Left renal cortex interstitium (tissue), 4 donors: ENCODE results near the gene ANGPT4. TPM values are rescaled to one million over a fixed set of nuclear protein-coding genes. Genes with fewer than 3 reads are reported as not detected.
A peak's percentile ranks its signal among the peaks of the same experiment; 100 is the strongest.

Source experiments
- DNase-seq, 4 donors: peaks; one replicate each; pipeline ENCODE4 v3.0.0-alpha.2; 2013; ENCODE audit warnings: low read depth in 4 of 4, low spot score in 2 of 4, missing footprints in 1 of 4
- polyA plus RNA-seq, 4 donors: library from polyadenylated mRNA; unstranded; fragments of 120-200 nt; gene quantifications; one replicate each; pipeline ENCODE4 v1.2.1, GENCODE V29; 2013; ENCODE audit not compliant: insufficient read length in 4 of 4

The ANGPT4 gene
- polyA plus RNA-seq, 4 donors: 0.17 to 0.40 (median 0.25) TPM

DNA sequence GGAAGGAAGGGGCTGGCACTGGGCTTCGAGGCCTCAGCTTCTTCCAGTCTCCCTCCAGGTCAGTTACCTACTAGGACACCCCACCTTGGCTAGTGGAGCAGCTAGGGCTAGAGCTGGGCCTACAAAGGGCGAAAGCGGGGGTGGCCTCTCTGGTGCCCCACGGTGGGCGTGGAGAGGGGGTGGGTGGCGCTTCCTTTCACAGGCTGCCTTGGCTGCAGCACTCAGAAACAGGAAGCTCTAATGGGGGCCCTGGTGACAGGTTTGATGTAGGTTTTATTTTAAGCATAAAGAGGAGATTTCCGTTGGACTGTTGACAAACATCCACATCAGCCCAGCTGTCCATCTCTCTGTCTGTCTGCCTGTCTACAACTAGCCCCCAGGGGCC lies 69.2 kb downstream of the ANGPT4 start:
- DNase-seq: no peak

DNA sequence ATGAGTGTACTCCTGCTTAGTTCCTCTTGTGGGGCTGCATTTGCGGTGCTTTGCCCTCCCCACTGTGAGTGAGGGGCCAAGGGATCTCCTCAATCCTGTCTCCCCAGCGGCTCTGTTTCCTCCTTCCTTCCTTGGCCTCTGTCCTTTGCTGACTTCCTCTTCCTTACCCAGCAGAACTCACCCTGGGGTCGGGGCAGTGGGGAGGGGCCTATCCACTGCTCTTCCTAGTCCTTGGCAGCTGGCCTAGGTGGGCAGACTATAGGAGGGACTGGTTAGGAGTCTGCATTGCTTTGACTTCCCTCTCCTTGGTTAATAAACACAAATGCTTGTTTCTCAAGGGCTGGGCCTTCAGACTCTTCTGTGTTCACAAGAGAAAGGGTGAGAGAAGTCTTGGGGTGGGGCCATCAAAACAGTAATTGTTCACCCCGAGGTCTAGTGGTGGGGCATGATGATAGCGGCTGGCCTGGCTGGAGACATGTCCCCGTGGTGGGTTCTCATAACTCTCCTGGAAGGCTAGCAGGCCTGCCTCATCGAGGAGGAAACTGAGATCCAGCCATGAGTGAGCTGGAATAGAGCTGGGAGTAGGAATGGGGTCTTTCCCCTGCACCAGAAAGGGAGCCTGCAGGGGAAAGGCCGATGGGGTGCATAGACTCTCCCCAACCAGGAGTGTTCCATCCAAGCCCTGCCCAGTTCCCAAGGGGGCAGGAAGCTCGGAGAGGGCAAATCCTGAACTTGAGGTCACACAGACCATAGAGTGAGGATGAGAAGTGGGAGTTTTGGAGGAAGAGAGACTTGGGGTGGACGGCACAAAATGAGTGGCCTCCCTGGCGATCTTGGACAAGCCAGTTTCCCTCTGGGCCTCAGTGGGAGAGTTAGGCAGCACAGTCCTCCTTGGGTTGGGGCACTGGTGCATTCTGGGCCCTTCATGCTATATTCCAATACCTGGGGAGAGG lies 69.9 kb downstream of the ANGPT4 start:
- no peak for DNase-seq

DNA sequence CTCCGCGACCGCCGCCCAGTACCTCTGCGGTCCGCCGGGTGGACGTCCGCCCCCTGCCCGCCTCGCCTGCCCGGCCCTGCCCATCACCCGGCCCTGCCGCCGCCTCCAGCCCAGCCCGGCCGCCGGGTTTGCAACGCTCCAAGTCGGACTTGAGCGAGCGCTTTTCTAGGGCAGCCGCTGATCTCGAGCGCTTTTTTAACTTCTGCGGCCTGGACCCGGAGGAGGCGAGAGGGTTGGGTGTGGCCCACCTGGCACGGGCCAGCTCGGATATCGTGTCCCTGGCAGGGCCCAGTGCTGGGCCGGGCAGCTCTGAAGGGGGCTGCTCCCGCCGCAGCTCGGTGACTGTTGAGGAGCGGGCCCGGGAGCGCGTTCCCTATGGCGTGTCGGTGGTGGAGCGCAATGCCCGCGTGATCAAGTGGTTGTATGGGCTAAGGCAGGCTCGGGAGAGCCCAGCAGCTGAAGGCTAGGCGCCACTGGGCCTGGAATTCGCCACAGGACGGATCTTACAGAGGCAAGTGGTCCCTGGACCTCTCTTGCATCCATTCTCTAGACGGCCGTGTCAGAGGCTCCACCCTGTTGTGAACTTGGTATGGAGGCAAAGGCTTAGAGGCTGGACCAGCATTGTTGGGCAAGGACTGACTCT lies 70.8 kb downstream of the ANGPT4 start:
- no peak for DNase-seq

DNA sequence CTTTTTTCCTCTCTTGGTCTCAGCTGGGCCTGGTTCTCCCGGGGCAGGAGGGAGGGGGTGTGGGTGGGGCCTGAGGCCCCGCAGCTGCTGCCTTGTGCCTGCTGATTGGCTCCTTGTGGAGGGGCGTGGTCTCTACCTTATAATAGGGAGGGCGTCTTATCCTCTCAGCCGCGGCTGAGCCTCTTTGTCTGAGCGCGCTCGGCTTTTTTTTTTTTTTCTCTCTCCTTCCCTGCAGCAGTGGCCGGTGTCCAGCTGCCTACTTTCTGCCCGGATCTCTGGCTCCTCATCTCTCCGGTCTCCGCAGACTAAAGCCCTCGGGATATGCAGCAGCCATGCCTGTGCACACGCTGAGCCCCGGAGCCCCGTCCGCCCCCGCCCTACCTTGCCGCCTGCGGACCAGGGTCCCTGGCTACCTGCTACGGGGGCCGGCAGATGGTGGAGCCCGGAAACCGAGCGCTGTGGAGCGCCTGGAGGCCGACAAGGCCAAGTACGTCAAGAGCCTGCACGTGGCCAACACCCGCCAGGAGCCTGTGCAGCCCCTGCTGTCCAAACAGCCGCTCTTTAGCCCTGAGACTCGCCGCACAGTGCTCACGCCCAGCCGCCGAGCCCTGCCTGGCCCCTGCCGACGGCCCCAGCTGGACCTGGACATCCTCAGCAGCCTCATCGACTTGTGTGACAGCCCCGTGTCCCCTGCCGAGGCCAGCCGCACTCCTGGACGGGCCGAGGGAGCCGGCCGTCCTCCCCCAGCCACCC lies 71.5 kb downstream of the ANGPT4 start:
- DNase-seq: peak; percentile 56 to 91 (median 78)

DNA sequence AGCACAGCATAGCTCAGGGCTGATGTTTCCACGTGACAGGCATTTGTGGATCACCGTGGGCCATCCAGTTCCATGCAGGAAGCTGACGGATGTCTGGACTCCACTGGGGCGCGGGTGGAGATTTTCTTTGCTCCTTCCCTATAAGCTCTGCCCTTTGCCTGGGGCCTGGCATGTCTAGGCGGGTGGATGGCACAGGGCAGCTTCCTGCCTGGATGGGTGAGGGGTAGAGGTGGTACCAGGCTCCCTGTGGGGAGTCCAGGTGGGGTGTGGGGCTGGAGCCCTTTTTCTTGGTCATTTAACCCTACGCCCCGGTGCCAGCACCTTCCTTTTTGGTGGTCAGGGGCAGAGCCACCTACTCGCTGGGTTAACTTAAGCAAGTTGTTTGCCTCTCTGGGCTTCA lies 72.2 kb downstream of the ANGPT4 start:
- DNase-seq: no peak

DNA sequence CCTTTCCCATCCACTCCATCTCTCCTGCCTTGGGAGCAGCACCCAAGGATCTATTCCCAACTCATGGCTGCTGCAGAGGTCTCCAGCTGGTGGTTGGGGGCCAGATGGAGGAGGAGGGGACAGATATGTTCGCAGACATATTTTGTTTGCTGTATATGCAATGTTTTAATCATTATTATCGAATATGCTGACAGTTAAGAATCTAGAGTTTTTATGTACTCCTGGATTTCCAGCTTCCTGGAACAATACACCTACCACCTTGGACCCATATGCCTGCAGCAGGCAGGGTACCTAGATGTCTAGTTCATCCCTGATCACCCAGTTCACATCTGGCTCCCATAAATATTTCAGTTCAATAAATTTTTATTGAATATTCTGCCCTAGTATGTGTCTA lies 73.6 kb downstream of the ANGPT4 start:
- DNase-seq: no peak

DNA sequence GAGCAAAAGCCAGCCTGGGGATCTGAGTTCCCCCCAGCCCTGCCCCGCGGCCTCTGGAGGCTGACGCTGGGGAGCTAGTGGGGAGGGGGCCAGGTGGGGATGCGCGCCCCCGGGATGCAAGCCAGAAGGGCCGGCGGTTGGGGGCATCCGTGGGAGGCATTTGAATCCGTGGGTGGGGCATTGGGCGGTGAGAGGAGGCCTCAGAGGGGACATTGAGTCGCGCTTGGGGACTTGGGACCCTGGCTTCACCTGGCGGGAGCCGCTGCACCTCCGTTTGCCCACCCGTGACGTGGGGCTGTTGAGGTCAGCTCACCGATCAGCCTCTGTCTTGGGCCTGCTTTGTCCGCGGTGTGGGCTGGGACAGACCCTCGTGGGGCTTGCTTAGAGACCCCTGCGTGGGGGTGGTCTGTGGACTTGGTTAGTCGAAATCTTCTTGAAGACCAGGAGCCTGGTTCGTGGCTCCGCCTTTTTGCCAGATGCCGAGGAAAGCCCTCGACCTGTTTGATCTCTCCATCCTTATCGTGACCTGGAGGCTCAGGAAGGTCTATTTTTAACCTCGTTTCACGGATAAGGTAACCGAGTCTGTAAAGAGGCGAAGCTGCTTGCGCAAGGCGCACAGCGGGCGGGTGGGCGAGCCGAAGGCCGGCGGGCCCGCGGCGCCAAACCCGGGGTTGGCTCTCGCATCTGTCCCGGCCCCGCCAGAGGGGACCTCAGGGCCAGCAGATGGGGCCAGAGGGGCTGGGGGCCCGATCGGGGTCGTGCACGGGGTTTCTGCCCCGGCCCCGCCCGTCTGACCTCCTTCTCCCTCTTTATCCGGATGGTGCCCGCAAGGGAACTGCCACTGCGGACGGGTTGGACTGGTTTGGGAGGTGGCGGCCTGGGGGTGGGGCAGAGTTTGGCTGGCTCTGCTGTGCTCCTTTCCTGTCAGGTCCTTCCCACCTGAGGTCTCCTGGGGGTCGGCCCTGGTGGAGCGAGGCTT lies 74.3 kb downstream of the ANGPT4 start:
- no peak for DNase-seq

DNA sequence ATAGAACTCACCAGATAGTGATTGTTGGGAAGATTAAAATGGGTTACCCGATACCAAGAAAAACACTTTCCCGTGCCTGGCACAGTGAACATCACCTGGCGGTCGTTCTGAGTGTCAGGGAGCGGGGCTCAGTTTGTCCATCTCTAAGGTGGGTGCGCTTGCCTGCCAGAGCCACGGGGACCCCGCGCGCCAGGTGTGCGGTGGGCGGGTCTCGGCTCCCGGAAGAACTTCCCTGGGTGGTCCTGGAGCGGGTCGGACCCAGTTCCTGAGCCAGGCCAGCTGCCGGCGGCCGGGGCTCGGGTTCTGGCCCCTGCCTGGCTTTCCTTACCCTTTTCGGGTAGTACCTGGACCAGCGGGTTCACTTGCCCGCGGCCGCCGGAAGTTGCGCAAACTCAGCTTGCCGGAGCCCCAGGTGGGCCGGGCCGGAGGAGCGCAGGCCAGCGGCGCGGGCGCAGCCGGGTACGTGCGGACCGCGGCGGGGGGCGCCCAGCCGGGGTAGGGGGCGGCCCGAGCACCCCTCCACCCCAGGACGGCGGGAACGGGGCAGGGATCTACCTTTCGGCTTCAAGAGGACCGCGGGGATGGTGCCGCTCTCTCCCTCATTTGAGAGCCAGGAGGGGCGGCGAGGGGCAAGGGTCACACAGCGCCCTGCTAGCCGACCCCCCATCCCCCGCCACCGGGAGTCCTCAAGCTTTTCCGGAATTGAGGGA lies 75.1 kb downstream of the ANGPT4 start:
- DNase-seq: no peak

DNA sequence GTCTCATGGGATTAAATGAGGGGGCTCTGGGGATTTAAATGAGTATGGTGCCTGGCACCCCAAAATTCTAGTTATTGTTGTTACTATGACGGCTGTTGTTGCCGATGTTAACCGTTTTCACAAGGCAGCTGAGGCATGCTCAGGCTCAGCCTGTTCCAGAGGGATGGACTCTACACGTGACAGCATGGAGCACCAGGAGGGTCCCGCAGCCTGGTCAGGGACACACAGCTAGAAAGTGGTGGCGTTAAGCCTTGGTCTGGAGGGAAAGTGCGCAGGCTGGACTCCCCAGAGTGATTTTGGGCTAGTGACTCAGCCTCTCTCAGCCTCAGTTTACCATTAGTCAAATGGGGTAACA lies 75.7 kb downstream of the ANGPT4 start:
- DNase-seq: no peak

DNA sequence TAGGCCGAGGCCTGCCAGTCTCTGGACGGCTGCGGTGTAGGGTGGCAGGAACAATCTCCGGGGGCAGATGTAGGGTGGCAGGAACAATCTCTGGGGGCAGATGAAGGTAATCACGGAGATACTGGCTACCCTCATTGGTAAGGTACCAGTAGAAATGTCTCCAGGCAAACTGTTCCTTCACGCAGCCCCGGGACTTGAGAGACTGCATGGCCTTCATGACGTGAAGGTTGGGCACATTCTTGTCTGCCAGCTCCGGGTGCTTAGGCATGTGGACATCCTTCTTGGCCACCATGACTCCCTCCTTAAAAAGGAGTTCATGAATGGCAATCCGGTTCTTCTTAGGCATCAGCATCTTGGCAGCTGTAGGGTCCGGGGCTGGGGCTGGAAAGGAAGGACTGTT lies 76.5 kb downstream of the ANGPT4 start:
- DNase-seq: no peak

DNA sequence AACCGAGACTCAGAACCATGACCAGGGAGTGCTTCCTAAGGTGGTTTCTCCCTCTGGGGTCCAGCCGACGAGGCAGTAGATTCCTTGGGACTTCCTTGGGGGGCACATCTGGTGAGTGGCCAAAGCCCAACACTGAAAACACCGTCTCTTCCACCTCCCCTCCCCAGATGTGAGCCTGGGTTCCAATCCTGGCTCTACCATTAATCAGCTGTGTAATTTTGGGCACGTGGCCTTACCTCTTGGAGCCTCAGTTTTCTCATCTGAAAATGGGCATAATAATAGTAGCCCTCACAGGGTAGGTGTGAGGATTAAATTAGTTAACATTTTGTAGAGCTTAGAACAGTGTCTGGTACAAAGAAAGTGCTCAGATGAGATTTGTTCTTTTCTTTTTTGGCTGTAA lies 77.1 kb downstream of the ANGPT4 start:
- no peak for DNase-seq

DNA sequence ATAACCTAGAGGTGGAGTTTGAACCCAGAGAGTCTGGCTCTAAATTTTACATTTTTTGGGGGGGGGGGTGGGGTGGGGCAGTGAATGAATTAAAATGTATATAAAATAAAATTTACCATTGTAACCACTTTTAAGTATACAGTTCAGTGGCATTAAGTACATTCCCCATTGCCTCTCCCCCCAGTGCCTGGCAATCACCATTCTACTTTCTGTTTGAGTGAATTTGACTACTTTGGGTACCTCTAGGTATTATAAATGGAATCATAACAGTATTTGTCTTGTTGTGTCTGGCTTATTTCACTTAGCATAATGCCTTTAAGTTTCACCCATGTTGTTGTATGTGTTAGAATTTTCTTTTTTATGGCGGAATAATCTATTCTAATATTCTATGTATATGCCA lies 79.9 kb downstream of the ANGPT4 start:
- no peak for DNase-seq

DNA sequence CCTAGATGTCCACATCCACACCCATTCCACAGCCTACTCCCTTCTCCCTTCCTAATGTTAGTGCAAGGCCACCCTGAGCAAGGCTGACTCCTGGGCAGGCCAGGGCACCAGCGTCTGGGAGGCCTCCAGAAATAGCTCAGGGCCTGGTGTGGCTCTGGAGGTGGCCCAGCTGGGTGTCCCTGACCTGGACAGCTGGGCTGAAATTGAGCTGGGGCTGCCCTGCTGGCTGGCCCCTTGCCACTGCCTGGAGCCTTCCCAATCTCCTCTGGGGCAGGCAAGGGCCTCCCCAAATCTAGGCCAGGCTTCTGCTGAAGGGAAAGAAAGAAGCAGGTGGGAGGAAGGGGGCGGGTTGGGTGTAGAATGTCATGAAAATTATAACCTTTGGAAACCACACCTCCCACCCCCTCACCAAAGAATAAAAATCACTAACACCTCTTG lies 80.5 kb downstream of the ANGPT4 start:
- no peak for DNase-seq

DNA sequence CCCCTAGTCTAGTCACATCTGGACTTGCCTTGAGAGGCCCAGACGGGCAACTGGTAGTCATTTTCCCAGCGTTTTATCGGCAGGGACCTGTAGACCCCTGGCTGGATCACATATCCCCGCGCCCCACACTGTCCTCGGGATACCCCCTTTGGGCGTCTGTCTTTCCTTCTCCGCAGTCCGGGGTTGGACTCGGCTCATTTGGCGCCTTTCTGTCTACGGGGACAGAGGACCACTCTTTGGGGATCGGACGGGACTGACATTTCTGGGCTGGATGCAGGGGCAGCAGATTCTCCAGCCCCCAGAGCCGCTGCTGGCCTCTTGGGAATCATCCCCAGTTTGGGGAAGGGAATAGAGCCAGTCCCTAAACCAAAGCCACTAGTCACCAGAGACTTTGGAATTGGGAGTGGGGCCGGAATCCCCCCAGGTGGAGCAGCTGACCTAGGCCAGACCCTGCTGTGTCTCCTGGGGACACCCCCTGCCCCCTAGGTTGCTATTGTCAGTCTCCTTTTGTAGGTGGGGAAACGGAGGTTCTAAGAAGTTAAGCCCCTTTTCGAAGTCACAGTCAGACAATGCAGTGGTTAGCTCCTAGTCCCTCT lies 81.9 kb downstream of the ANGPT4 start:
- DNase-seq: no peak

DNA sequence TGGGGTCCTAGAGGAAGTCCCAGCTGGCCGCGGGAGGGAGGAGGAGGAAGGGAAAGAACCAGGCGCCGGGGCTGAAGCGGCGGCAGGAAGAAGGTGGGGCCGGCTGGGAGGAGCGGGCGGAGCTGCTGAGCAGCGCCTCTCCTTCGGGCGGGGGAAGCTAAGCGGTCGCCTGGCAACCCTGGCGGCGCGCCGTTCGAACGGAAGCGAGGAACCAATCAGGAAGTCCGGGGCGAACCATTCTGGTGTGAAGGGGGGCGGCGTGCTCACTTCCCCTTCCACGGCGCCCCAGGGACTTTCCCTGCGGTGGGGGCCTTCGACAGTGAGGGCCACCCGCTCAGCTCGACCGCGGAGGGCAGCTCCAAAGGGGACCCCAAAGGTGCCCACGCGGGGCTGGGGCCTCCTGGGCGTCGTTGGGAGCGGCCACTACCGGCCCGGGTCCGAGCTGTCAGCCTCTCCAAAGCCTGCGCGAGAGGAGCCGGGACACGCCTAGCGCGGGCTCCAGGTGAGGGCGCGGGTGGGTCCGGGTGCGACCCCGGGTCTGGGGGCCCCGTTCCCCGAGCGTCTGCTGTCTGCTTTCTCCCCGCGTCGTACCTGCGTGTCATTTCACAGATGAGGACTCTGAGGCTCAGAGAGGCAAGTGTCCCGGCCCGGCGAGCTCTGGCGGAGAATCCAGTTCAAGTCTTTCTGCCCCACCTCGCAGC lies 82.5 kb downstream of the ANGPT4 start, which contains the start of gene FAM110A:
Gene FAM110A (plus strand): TSS at position 266 of the 701 bp plus-strand sequence. CDS start 11,090 bp downstream, outside the sequence.
- DNase-seq: peak; percentile 80 to 91 (median 84)

DNA sequence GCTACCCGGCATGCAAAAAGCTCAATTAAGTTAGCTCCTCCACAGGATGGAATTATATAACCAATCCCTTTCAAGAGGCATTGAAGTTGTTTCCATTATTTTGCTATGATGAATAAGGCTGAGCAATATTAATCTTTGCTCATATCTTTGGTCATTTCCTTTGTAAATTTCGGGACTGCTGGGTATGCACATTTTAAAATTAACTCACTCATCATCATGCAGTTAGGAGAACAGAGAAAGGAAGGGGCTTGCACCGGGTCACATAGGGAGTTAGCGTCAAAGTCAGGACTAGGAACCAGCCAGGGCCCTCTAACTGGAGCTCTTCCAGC lies 83.0 kb downstream of the ANGPT4 start:
- DNase-seq: no peak

DNA sequence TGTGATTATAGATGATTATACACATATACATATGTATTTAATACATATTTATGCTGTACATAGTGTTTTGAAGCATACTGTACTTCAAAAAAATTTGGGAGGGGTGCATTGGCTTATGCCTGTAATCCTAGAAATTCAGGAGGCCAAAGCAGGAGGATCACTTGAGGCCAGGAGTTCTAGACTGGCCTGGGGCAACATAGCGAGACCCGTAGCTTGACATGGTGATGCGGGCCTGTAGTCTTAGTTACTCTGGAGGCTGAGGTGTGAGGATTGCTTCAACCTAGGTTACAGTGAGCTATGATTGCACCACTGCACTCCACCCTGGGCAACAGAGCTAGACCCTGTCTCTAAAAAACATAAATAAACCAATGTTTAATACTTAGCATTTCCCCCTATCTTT lies 84.2 kb downstream of the ANGPT4 start:
- DNase-seq: no peak

DNA sequence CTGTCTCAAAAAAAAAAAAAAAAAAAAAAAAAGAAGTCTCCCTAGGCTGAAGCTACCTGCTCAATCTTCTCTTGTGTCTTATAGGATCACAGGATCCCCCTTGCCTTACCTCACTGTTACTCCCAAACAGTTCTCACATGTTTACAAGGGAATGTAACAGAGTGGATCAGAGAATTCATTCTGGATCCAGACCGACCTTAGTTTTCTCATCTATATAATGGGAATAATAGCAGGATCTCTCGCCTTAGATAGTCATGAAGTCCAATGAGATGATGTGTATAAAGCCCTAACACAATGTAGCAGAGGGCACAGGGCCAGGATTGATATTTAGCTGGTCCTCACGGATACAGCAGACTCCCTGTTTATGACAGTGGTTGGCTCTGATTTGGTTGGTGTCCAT lies 84.9 kb downstream of the ANGPT4 start:
- no peak for DNase-seq
